ENCODE data around the gene ACOX3. TPM values are rescaled to one million over a fixed set of nuclear protein-coding genes. Genes with fewer than 3 reads are reported as not detected.

The ACOX3 gene
- total RNA-seq, 4 donors from 2014 or later = 42.3 to 86.2 (median 50.3) TPM

- H3K36me3 ChIP-seq = peaks cover 12 to 97% (median 17%) of the 10 kb centered on the region in 3 donors
- peak overlapping the region; percentile 28 to 83 (median 72) for H3K27ac ChIP-seq
- H3K4me1 ChIP-seq = peaks cover 0 to 42% (median 30%) of the 10 kb centered on the region in 3 donors
- H3K4me3 ChIP-seq = no peak overlapping the region
- no peaks in the 10 kb centered on the region for H3K27me3 ChIP-seq
- intact Hi-C loops (cut with DNase I) = no loop called here
- 62 to 72% methylated on average over 6 to 7 of the region's 9 CpGs for WGBS, 2 donors
- TF ChIP-seq POLR2A (IDR thresholded peaks at IDR 0.05) = no peak
- no peak for TF ChIP-seq CTCF (IDR thresholded peaks at IDR 0.05)
- no peaks in the 10 kb centered on the region for H3K9me3 ChIP-seq
- DNase-seq = no peak
These were observed 48.6 kb downstream of the ACOX3 start for GRCh38 chr4:8391972-8392371.

DNA sequence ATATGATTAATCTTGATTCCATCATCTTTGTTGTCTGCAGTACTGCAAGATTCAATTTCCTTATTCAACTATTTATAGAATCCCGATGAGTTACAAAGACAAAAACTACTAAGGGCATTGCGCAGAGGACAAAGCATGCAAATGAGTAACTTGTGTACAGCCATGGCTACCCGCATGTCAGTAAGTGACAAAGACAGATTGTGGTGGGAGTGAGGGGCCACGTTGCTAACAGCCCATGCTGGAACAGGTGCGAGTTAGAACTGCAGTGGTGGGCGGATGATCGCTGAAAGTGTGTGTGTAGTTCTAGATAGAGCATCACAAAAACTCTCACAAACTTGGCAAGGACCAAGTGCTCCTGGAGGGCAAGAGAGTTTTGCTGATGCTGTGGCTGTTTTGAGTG, 49.5 kb downstream of the ACOX3 start:
- Histone ChIP-seq H3K27me3 (no peaks in the 10 kb centered on the region), H3K4me1 (peaks cover 0 to 42% (median 30%) of the 10 kb centered on the region in 3 donors), H3K36me3 (peaks cover 17 to 97% (median 21%) of the 10 kb centered on the region in 3 donors), H3K9me3 (no peaks in the 10 kb centered on the region), H3K27ac (peak overlapping the region in 3 of 4 donors; percentile 11 to 83 (median 75)), H3K4me3 (no peak overlapping the region)
- TF ChIP-seq POLR2A (IDR thresholded peaks at IDR 0.05) (no peak), CTCF (IDR thresholded peaks at IDR 0.05) (no peak)
- no peak for DNase-seq
- intact Hi-C loops (cut with DNase I) = no loop called here
- 78 to 81% methylated on average over 7 of the region's 7 CpGs for WGBS, 2 donors

- 84 to 98% methylated on average over 5 of the region's 5 CpGs for WGBS, 2 donors
- peak overlapping the region in 1 of 4 donors; percentile 75 for H3K27ac ChIP-seq
- intact Hi-C loops (cut with DNase I) = no loop called here
- no peaks in the 10 kb centered on the region for H3K27me3 ChIP-seq
- H3K4me3 ChIP-seq = no peak overlapping the region
- DNase-seq = no peak
- peaks cover 17 to 97% (median 21%) of the 10 kb centered on the region in 3 donors for H3K36me3 ChIP-seq
- no peak for TF ChIP-seq CTCF (IDR thresholded peaks at IDR 0.05)
- no peak for TF ChIP-seq POLR2A (IDR thresholded peaks at IDR 0.05)
- H3K4me1 ChIP-seq = peaks cover 0 to 42% (median 30%) of the 10 kb centered on the region in 3 donors
- no peaks in the 10 kb centered on the region for H3K9me3 ChIP-seq
These were observed 49.9 kb downstream of the ACOX3 start for GRCh38 chr4:8390577-8390976.

DNA sequence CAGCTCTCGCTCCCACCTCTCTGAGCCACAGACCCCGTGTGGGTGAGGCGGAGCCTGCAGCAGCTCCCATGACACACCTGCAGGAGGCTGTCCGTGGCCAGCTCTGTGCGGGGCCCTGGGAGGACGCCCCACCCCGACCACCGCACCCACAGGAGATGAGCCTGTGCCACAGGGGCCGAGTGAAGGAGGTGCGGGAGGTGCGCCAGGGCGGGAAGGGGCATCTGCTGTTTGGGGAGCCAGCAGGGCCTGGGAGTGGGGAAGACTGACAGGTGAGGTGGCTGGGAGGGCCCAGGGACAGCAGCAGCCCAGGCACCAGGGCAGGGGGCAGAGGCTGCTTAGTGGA, 52.0 kb downstream of the ACOX3 start:
- 100% methylated on average over 1 of the region's 12 CpGs; no CpG with 5 or more reads in 1 of the 2 donors for WGBS, 2 donors
- peaks cover 17 to 98% (median 21%) of the 10 kb centered on the region in 3 donors for H3K36me3 ChIP-seq
- no peak overlapping the region for H3K4me3 ChIP-seq
- TF ChIP-seq POLR2A (IDR thresholded peaks at IDR 0.05) (no peak), CTCF (IDR thresholded peaks at IDR 0.05) (no peak)
- H3K4me1 ChIP-seq = peaks cover 0 to 25% (median 17%) of the 10 kb centered on the region in 3 donors
- intact Hi-C loops (cut with DNase I) = no loop called here
- no peak for DNase-seq
- no peaks in the 10 kb centered on the region for H3K9me3 ChIP-seq
- H3K27ac ChIP-seq = no peak overlapping the region
- no peaks in the 10 kb centered on the region for H3K27me3 ChIP-seq

DNA sequence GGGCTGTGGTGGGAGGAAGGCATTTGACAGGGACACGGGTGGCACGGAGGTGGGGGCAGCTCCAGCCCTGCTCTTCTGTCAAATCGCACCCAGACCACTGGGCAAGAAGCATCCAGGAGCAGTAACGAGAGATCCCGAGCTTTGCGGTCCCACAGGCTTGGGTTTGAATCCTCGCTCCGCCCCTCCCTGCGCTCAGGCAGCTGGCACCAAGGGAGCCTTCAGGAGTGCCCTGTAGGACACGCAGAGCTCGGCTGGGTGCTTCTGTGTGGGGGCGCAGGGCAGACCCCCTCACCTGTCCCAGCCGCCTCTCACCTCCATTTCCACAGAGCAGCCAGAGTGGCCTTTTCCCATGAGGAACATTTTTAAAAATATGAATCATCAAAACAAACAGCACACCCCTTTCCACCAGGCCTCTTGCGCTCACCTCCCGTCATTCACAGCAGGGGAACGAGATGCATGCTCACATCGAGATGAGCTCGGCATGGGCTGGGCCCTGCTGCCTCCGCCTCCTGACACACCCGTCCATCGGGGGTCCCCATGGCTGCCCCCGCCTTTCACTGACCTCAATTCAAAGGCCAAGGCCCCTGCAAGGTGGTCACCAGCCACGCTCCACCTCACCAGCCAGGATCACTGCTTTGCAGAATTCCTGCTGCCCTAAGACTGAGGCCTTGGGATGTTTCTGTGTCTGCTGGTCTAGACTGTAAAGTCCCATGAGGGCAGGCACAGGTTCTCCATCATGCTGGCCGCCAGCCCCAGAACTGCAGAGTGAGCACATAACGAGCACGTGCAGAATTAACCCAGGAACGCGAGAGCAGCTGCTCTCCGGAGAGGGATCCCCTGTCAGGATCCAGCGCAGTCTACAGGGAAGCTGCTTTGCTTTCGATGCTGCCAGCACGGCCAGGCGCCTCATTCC, 52.7 kb downstream of the ACOX3 start:
- 85% methylated on average over 11 to 24 of the region's 33 CpGs for WGBS, 2 donors
- no peaks in the 10 kb centered on the region for H3K27me3 ChIP-seq
- H3K36me3 ChIP-seq = peaks cover 17 to 100% (median 21%) of the 10 kb centered on the region in 3 donors
- intact Hi-C loops (cut with DNase I) = no loop called here
- no peak for DNase-seq
- H3K4me3 ChIP-seq = no peak overlapping the region
- H3K27ac ChIP-seq = no peak overlapping the region
- no peaks in the 10 kb centered on the region for H3K9me3 ChIP-seq
- no peak for TF ChIP-seq POLR2A (IDR thresholded peaks at IDR 0.05)
- no peak for TF ChIP-seq CTCF (IDR thresholded peaks at IDR 0.05)
- H3K4me1 ChIP-seq = peaks cover 0 to 21% (median 12%) of the 10 kb centered on the region in 3 donors
